Stimulated activated CD8-positive, alpha-beta memory T cell treated with anti-CD3 and anti-CD28 coated beads, Interleukin-7, amount 100 ng/mL, for 48 hours (primary cell): Measurements from ENCODE around the gene SLC2A13.
"Not testable (repeated sequence)": the region's sequence is repeated elsewhere in the genome, so short reads cannot be mapped to it uniquely, and the experiment has no call there.

ENCODE experiments used
- DNase-seq, 2 donors: peaks; one replicate each; pipeline ENCODE4 v3.0.0-alpha.2; 2020; ENCODE audit warnings: low read depth in 1 of 2; ENCODE audit errors: extremely low read depth in 1 of 2

SLC2A13 gene

DNA sequence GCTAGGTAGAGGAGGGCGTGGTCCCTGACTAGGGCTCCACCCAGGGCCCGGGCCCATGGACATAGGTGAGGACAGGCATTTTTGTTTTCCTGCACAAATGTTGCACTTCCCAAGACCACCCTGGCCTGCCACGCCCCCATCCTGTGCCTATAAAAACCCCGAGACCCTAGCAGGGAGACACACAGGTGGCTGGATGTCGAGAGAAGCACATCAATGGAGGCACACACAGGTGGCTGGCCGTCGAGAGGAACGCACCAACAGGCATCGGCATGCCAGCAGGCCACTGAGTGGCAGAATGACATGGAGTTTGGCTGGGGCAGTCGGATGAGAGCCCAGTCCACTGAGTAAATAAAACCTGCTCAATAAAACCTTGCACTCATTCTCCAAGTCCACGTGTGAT is 328.4 kb downstream of the SLC2A13 start:
- no peak for DNase-seq

DNA sequence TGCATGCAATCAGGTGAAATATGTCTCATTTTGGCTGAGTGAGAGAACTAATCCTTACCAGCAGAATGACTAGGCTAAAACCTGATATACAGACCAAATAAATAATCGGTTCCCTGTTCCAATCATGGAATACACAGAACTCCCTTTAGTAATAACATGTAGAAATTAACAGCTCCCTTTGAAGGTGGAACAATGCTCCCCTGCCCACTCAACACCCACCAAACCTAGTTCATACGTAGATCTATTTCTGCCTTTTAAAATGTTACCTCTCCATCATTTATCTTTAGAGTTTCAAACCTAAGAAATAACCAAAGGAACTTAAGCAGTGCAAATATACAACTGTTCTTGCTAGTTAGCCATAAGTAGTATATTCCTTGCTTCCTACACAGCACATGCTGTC is 332.6 kb downstream of the SLC2A13 start:
- DNase-seq: no peak

- no peak for DNase-seq
Observed at GRCh38 chr12:39772821-39773259, 333.0 kb downstream of the SLC2A13 start.

- no peak for DNase-seq
Observed at GRCh38 chr12:39771456-39771855, 334.4 kb downstream of the SLC2A13 start.

- DNase-seq: no peak
Observed at GRCh38 chr12:39764944-39765560, 340.8 kb downstream of the SLC2A13 start.

- DNase-seq: no peak
Observed at GRCh38 chr12:39763890-39764169, 342.1 kb downstream of the SLC2A13 start.

- no peak for DNase-seq
Observed at GRCh38 chr12:39763071-39763889, 342.6 kb downstream of the SLC2A13 start.

GRCh38 chr12:39755478-39755877 is 350.4 kb downstream of the SLC2A13 start:
- no peak for DNase-seq

DNA sequence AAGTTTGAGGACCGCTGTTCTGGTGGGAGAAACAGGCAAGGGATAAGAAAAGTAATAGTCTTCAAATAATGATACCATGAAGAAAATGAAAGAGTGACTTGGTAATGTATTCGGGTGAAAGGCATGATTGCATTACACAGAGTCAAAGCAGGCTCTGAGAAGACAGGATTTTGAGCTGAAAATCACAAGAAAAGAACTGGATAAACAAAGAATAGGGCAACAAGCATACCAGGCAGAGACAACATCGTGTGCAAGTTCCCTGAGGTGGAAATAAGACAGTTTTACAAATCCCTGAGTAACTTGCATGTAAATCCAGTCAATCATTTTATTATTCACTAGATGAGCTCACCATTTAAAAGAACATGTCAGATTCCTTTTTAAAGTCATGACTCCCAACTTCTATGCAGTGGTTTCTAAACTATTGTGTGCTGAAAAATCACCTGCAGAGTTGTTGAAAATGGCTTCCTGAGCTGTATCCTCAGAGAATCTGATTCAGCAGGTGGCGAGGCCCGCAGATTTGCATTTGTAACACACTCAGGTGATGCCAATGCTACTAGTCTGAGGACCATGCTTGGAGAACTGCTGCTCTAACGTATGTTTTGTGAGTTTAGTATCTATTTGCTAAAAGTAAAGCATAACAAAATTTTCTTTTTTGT is 353.3 kb downstream of the SLC2A13 start:
- DNase-seq: no peak

GRCh38 chr12:39746151-39746550 is 359.7 kb downstream of the SLC2A13 start:
- not testable (repeated sequence) for DNase-seq

- no peak for DNase-seq
Observed at GRCh38 chr12:39743655-39744054, 362.2 kb downstream of the SLC2A13 start.

- no peak for DNase-seq
Observed at GRCh38 chr12:39736406-39736805, 369.5 kb downstream of the SLC2A13 start.

DNA sequence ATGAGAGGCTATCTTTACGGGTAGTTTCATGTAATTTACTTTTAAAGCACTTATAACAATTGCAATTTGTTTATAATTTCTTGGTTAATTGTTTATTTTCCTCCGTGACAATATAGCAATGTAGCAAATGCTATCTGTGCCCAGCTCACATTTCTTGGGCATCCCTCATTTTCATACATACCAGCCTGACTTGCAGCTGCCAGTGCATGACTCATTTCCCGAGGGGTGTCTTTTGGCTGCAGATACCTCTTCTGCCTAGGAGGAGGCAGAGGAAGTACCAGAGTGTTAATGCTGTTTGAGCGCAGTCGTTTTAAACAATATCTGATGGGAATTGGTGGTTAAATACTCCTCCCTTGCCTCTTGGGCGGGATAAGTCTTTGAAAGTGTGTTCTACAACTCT is 382.1 kb downstream of the SLC2A13 start:
- DNase-seq: no peak

DNA sequence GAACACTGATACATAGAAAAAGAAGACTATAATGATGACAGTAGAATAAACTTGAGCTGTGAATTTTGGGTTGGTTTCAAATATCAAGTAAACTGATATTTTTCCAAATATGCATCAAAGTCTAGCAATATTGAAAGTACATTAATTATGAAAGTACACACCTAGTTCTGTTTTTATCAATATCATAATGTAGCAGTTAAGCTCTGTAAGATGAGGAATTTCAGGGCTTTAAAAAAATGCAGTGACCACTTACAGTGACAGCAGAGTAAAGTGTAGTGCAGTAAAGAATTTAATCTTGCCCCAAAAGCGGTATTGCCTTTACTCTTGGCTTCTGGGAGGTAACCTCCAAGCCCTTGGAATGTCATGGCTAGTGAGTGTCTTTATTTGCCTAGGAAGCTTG is 383.4 kb downstream of the SLC2A13 start:
- no peak for DNase-seq

DNA sequence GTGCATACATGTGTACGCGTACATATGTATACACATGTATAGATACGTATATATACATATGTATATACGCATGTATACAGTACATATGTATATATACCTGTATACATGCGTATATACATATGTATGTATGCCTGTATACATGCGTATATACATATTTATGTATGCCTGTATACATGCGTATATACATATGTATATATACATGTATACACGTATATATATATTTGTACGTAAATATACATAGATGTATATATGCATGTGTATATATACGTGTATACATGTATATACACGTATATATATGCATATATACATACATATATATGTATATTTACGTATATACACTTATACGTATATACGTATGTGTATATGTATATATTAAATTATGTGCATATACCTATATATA is 392.3 kb downstream of the SLC2A13 start:
- DNase-seq: no peak

- DNase-seq: no peak
Observed at GRCh38 chr12:39712334-39712733, 393.5 kb downstream of the SLC2A13 start.
